GM08714 (cell line): ENCODE results near the gene NPSR1.
"Not testable (repeated sequence)": the region's sequence is repeated elsewhere in the genome, so short reads cannot be mapped to it uniquely, and the experiment has no call there.

Source experiments
- H3K4me3 ChIP-seq: fragments of 200-500 bp; sonication (Bioruptor generic); 2 replicates; pipeline ENCODE4 v1.5.1; 2014; ENCODE audit warnings: mild to moderate bottlenecking, low read length, inconsistent platforms
- ZNF274 ChIP-seq: IDR thresholded peaks from 2 replicates; pipeline ENCODE4 v1.6.1; 2012; ENCODE audit warnings: mild to moderate bottlenecking, low read depth, low read length

NPSR1 gene

GRCh38 chr7:34759477-34760125 lies 101.6 kb downstream of the NPSR1 start:
- no peak for TF ChIP-seq ZNF274
- no peak overlapping the region for H3K4me3 ChIP-seq

DNA sequence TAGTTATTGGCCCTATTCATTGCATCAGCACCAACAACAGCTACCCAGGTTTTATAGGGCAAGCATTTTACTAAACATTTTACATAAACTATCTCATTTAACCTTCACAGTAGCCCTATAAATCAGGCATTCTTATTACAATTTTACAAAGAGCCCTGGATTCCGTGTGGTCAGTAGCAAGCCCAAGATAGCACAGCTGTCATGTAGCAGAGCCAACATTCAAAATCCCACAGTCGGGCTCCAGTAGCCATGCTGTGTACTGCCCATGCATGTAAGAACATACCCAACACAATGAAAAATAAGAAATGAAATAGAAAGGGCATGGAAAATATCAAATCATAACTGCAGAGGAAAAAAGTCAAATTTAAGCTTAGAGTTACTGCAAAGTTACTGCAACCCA lies 102.3 kb downstream of the NPSR1 start:
- TF ChIP-seq ZNF274 = no peak
- no peak overlapping the region for H3K4me3 ChIP-seq

GRCh38 chr7:34761206-34761605 lies 103.2 kb downstream of the NPSR1 start:
- TF ChIP-seq ZNF274 = no peak
- H3K4me3 ChIP-seq = no peak overlapping the region

- H3K4me3 ChIP-seq = no peak overlapping the region
Observed at GRCh38 chr7:34761627-34762026, 103.6 kb downstream of the NPSR1 start.

GRCh38 chr7:34762764-34763163 lies 104.7 kb downstream of the NPSR1 start:
- TF ChIP-seq ZNF274 = no peak
- H3K4me3 ChIP-seq = no peak overlapping the region

More at GRCh38 chr7:34761627-34762026, 103.6 kb downstream of the NPSR1 start:
- TF ChIP-seq ZNF274 = no peak

- no peak for TF ChIP-seq ZNF274
- H3K4me3 ChIP-seq = no peak overlapping the region
Observed at GRCh38 chr7:34772296-34772938, 114.4 kb downstream of the NPSR1 start.

DNA sequence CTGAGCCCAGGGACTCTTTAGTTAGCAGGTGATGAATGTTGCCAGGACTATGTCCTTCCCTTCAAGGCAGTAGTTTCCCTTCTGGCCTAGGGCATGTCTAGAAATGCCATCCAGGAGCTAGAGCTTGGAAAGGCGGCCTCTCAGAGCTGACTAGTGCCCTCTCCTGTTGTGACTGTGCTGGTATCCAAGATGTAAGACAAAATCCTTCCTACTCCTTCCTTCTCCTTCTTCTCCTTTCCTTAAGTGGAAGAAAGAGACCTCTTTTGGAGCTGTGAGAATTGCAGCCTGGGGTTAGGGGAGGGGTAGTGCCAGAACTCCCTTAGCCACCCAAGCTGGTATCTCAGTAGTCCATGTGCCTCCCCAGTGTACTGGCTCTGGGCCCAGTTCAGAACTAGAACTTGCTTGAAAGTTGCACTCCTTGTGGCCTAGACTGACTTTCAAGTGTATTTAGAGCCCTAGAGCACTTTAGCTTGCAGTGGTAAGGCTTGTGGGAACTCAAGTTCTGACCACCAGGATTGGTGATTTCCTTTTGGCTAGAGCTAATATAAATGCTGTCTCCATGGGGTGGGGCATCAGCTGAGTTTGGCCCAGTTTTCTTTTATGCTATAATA lies 118.8 kb downstream of the NPSR1 start:
- no peak for TF ChIP-seq ZNF274
- H3K4me3 ChIP-seq = no peak overlapping the region

GRCh38 chr7:34780546-34780945 lies 122.5 kb downstream of the NPSR1 start:
- no peak for TF ChIP-seq ZNF274

GRCh38 chr7:34787586-34787985 lies 129.6 kb downstream of the NPSR1 start:
- H3K4me3 ChIP-seq = no peak overlapping the region
- no peak for TF ChIP-seq ZNF274

More at GRCh38 chr7:34780546-34780945, 122.5 kb downstream of the NPSR1 start:
- no peak overlapping the region for H3K4me3 ChIP-seq

DNA sequence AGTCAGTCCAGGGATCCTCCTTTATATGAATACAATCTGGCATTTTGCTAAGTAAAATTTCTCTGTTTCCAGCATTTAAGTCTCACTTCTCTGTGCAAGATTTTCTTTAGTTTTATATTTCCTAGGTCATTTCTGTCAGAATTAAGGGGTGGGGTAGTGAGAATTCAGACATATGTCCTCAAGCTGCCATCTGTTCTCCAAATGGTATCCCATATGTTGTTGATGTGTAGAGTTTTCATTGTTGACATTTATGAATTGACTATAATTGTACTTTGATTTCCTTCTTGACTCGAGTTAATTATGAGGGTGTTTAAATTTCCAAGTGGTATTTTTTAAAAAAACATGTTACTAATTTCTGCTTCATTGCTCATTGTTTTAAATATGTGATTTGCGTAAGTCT lies 148.8 kb downstream of the NPSR1 start:
- TF ChIP-seq ZNF274 = no peak

DNA sequence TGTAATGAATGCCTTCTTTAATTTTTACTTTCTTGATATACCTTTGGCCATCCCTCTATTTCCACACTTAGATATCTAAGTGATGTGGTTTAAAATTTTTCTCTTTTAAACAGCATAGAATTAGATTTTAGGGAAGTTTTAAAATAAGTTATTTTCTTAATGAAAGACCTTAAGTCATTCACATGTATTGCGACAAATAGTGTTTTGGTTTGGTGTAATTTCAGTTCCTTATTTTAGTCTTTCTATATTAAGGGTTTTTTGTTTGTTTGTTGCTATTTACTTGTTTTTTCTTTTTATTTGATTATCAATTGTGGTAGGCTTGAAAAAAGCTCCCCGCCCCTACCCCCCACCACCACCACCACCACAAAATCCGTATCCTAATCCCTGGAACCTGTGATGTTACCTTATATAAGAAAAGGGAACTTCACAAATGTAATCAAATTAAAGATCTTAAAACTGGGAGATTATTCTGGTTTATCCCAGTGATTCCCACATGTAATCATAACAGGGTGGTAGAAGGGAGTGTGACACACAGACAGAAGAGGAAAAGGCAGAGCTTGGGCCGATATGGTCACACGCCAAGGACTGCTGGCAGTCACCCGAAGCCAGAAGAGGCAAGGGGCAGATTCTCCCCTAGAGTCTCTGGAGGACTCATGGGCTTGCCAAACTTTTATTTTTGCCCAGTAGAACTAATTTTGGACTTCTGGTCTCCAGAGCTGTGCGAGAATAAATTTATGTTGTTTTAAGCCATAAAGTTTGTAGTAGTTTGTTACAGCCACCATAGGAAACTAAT lies 149.7 kb downstream of the NPSR1 start:
- no peak for TF ChIP-seq ZNF274
- no peak overlapping the region for H3K4me3 ChIP-seq

More for the DNA sequence above, 148.8 kb downstream of the NPSR1 start:
- no peak overlapping the region for H3K4me3 ChIP-seq

DNA sequence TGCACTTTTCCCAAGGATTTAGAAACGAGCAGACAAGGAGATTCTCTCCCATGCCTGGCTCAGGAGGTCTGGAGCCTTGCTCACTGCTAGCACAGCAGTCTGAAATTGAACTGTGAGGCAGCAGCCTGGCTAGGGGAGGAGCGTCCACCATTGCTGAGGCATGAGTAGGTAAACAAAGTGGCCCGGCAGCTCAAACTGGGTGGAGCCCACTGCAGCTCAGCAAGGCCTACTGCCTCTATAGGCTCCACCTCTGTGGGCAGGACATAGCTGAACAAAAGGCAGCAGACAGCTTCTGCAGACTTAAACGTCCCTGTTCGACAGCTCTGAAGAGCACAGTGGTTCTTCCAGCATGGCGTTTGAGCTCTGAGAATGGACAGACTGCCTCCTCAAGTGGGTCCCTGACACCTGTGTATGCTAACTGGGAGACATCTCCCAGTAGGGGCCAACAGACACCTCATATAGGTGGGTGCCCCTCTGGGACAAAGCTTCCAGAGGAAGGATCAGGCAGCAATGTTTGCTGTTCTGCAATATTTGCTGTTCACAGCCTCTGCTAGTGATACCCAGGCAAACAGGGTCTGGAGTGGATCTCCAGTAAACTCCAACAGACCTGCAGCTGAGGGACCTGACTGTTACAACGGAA lies 156.3 kb downstream of the NPSR1 start:
- H3K4me3 ChIP-seq = not testable (repeated sequence)

GRCh38 chr7:34821932-34822558 lies 164.0 kb downstream of the NPSR1 start:
- TF ChIP-seq ZNF274 = no peak

More at GRCh38 chr7:34821932-34822558, 164.0 kb downstream of the NPSR1 start:
- H3K4me3 ChIP-seq = no peak overlapping the region
